ENCODE measurements around the gene MTFR1L.
"Not testable (repeated sequence)": the region's sequence is repeated elsewhere in the genome, so short reads cannot be mapped to it uniquely, and the experiment has no call there.

Gene MTFR1L

GRCh38 chr1:25816112-25816718, 3.5 kb upstream of the MTFR1L start:
- no peak overlapping the region for H3K4me3 ChIP-seq
- no peak overlapping the region for H3K27ac ChIP-seq

- H3K4me3 ChIP-seq, result no peak overlapping the region
- peak overlapping the region in 11 of 21 experiments; percentile 33 to 97 (median 94) for H3K27ac ChIP-seq
Observed at GRCh38 chr1:25817840-25818501, 1.8 kb upstream of the MTFR1L start.

GRCh38 chr1:25818569-25818968, 1.2 kb upstream of the MTFR1L start:
- Histone ChIP-seq H3K27ac (peak overlapping the region in 15 of 21 experiments; percentile 28 to 97 (median 93)), H3K4me3 (peak overlapping the region in 2 of 7 experiments; percentile 92 to 98)

GRCh38 chr1:25820247-25821111, 725 bp downstream of the MTFR1L start:
- H3K4me3 ChIP-seq, result peak overlapping the region; percentile 81 to 99 (median 94)
- H3K27ac ChIP-seq, result peak overlapping the region; percentile 53 to 97 (median 91)

GRCh38 chr1:25821112-25821476, 1.3 kb downstream of the MTFR1L start:
- peak overlapping the region in 18 of 21 experiments; percentile 84 to 97 (median 92) for H3K27ac ChIP-seq
- H3K4me3 ChIP-seq, result peak overlapping the region; percentile 81 to 99 (median 94)

GRCh38 chr1:25821630-25822091, 1.9 kb downstream of the MTFR1L start:
- Histone ChIP-seq H3K4me3 (peak overlapping the region in 1 of 7 experiments; percentile 98), H3K27ac (peak overlapping the region in 9 of 21 experiments; percentile 84 to 96 (median 93))

GRCh38 chr1:25825605-25826004, 5.9 kb downstream of the MTFR1L start:
- no peak overlapping the region for H3K27ac ChIP-seq
- no peak overlapping the region for H3K4me3 ChIP-seq

- no peak overlapping the region for H3K27ac ChIP-seq
- no peak overlapping the region for H3K4me3 ChIP-seq
Observed at GRCh38 chr1:25826571-25826970, 6.8 kb downstream of the MTFR1L start.

- H3K27ac ChIP-seq, result no peak overlapping the region
- H3K4me3 ChIP-seq, result no peak overlapping the region
Observed at GRCh38 chr1:25828491-25828890, 8.7 kb downstream of the MTFR1L start.

- H3K27ac ChIP-seq, result no peak overlapping the region
Observed at GRCh38 chr1:25829046-25829445, 9.3 kb downstream of the MTFR1L start.

GRCh38 chr1:25831569-25832196, 11.9 kb downstream of the MTFR1L start:
- Histone ChIP-seq H3K4me3 (no peak overlapping the region), H3K27ac (no peak overlapping the region)

More at GRCh38 chr1:25829046-25829445, 9.3 kb downstream of the MTFR1L start:
- H3K4me3 ChIP-seq, result no peak overlapping the region

- no peak overlapping the region for H3K27ac ChIP-seq
Observed at GRCh38 chr1:25832336-25833037, 12.7 kb downstream of the MTFR1L start.

GRCh38 chr1:25833158-25833557, 13.4 kb downstream of the MTFR1L start:
- no peak overlapping the region for H3K4me3 ChIP-seq
- H3K27ac ChIP-seq, result no peak overlapping the region

More at GRCh38 chr1:25832336-25833037, 12.7 kb downstream of the MTFR1L start:
- no peak overlapping the region for H3K4me3 ChIP-seq

- H3K27ac ChIP-seq, result no peak overlapping the region
- H3K4me3 ChIP-seq, result no peak overlapping the region
Observed at GRCh38 chr1:25834894-25835293, 15.1 kb downstream of the MTFR1L start.

GRCh38 chr1:25836695-25837094, 16.9 kb downstream of the MTFR1L start:
- Histone ChIP-seq H3K27ac (no peak overlapping the region), H3K4me3 (no peak overlapping the region)

GRCh38 chr1:25837262-25837875, 17.6 kb downstream of the MTFR1L start:
- no peak overlapping the region for H3K27ac ChIP-seq

GRCh38 chr1:25839808-25840207, 20.1 kb downstream of the MTFR1L start:
- not testable (repeated sequence) for H3K4me3 ChIP-seq, H3K27ac ChIP-seq

More at GRCh38 chr1:25837262-25837875, 17.6 kb downstream of the MTFR1L start:
- no peak overlapping the region for H3K4me3 ChIP-seq

- H3K4me3 ChIP-seq, result no peak overlapping the region
- H3K27ac ChIP-seq, result no peak overlapping the region
Observed at GRCh38 chr1:25843483-25843882, 23.7 kb downstream of the MTFR1L start.

Data from skin epidermis (tissue), 12 donors.